ENCODE data around the gene INPP5A.

The INPP5A gene

DNA sequence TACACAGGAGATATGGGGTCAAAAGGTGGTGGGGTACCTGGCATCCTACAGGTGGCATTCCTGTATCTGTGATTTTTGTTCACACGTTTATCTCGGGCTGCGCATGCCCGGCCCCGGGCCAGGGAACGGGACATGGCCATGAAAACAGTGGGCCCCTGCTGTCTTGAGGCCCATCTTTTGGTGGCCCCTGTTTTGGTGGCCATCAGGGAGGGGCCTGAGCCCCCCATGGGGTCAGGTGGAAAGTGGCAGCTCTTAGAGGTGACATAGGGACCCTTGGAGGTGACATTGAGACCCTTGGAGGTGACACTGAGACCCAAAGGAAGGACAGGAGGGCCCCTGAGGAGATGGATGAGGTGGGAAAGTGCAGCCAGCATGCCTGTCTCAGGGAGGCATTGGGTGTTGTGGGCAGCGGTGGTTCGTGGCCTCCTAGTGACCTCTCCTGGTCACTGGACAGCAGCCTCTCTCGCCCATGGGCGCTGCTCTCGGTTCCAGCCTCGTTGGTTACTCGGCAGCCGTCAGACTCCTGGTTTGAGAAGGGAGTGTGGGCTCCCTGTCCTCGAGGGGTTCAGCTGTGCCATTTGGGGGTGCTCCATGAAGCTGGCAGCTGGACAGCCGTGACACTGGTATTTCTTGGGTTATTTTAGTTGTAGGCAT, 39.9 kb downstream of the INPP5A start:
- DNase-seq: peak in 26 of 56 donors; percentile 16 to 67 (median 42)

DNA sequence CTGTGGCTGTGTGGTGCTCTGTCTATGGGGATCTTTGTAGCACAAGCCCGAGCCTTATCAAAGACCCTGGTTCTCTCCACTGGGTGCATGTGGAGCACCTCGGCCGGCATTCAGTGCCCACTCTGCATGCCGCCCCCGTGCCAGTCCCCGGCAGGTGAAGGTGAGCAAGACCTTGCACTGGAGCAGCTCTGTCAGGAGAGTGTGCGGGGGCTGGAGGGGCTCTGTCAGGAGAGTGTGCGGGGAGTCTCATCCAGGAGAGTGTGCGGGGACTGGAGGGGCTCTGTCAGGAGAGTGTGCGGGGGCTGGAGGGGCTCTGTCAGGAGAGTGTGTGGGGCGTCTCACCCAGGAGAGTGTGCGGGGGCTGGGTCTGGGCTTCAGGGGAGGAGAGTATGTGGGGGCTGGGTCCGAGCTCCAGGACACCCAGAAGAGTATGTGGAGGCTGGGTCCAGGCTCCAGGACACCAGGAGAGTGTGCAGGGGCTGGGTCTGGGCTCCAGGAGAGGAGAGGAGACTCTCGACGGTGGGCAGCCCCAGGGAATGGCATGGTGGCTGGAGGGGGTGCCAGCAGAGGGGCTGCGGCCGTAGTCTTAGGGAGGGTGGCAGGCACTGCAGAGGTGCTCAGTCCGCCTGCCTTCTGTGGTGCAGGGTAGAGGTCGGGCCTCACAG, 40.8 kb downstream of the INPP5A start:
- DNase-seq: no peak

DNA sequence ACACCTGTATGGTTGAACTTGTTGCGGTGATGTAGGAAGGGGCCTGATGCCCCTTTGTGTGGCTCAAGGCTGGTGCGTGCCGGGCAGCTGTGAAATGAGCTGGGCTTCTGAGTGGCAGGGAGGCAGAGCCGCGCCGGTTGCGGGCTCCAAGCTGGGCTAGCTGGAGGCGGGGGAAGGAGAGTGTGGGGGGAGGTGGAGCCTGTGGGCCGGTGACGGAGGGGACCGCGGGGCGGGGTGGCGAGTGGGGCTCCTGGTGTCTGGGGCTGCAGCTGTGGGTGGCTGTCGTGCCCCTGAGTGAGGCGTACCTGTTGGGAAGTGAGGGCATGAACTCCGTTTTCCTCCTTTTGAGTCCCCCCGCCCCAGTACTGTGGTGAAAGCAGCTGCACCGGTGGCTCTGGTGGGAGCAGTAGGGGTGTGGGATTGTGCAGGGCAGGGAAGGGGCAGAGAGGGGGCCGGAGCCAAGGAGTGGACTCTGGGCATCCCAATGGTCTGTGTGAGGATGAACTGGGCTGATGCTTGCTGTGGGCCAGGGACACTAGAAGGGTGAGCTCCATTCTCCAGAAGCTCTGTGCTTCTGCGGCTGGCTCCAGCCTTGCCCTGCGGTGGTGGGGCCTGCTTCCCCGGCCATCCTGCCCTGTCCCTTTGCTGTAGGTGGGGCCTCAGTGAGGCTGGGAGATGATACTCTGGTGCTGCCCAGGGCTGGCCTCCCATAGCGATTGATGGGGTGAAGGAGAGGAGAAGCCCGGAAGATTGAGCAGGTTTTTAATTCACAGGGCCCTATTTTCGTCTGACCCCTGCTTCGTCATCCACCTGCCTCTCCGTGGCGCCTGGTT, 41.7 kb downstream of the INPP5A start:
- DNase-seq: peak in 9 of 56 donors; percentile 15 to 56 (median 35)

DNA sequence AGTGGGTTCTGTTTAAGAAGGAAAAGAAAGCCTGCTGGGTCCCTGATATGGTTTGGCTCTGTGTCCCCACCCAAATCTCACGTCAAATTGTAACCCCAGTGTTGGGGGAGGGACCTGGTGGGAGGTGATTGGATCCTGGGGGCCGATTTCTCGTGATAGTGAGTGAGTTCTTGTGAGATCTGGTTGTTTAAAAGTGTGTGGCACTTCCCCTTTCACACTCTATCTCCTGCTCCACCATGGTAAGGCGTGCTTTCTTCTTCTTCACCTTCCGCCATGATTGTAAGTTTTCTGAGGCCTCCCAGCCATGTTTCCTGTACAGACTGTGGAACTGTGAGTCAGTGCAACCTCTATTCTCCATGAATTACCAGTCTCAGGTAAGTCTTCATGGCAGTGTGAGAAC, 42.6 kb downstream of the INPP5A start:
- DNase-seq: no peak

DNA sequence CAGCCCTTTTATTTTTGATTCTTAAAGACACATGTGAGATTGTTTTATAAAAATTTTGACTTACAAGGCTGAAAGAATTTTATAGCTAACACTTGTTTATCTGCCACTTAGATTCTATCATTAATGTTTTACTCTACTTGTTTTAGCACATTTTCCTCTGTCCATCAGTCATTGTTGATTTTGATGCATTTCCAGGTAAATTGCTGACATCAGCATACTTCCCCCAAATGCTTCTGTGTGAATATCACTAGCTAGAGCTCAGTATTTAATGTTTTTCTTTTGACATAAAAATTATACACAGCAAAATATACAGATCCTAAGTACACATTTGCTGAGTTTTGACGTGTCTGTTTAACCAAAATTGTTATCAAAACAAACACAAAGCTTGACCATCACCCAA, 43.0 kb downstream of the INPP5A start:
- no peak for DNase-seq

DNA sequence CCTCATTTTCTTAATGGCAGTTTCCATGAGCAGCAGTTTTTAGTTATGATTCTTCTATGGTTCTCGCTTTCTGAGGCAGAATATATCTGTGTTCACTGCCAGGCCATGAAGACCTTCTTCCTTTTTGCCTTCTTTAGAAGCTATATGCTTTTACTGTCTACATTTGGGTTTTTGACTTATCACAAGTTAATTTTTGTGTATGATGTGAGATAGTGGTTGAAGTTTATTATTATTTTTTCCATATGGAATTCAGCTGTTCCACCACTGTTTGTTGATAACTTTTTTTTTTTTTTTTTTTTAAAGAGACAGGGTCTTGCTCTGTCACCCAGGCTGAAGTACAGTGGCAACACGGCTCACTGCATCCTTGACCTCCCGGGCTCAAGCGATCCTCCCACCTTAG, 44.5 kb downstream of the INPP5A start:
- no peak for DNase-seq

DNA sequence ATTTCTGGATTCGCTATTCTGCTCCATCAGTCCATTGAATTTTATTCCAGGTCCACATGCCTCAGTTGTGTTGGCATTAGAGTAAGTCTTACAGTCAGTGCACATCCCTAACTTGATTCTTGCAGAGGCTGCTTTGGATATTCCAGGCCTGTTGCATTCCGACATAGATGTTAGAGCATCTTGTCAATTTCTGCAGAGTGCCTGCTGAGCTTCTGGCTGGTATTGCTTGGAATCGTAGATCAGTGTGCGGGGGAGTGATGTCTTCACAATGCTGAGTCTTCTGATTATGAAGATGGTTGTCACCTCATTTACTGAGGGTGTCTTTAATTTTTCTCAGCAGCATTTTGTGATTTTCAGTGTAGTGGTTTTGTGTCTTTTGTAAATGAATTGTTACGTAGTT, 45.2 kb downstream of the INPP5A start:
- DNase-seq: peak in 16 of 56 donors; percentile 18 to 76 (median 44)

DNA sequence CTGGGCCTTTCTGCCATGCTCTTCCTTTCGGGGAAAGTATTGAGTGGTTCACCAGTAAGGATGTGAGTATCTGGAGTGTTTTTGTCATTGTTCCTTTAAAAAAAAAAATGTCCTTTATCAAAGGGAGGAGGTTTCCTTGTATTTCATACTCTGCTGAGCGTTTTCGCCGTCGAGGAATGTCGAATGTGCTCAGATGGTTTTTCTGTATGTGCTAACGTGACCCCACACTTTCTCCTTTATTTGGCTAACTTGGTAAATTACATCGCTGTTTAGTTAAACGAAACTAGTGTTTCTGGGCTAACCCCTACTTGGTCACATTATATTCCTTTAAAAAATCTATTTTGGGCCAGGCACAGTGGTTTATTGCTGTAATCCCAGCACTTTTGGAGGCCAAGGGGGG, 45.9 kb downstream of the INPP5A start:
- DNase-seq: no peak

DNA sequence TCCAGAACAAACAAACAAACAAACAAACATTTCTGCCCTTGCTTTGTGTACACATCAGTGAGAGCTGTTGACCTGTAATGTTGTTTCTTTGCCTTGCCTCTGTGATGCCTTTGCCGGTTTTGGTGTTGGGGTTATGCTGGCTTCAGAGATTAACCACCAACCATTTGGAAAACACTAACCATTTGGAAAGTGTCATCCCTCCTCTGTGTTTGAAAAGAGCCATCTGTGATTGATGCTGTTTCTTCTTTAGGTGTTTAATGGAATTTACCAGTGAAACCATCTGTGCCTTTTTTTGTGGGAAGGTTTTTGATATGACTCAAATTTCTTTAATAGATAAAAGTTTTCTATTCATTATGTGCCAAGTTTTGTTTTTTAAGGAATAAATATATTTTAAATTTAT, 46.5 kb downstream of the INPP5A start:
- no peak for DNase-seq

DNA sequence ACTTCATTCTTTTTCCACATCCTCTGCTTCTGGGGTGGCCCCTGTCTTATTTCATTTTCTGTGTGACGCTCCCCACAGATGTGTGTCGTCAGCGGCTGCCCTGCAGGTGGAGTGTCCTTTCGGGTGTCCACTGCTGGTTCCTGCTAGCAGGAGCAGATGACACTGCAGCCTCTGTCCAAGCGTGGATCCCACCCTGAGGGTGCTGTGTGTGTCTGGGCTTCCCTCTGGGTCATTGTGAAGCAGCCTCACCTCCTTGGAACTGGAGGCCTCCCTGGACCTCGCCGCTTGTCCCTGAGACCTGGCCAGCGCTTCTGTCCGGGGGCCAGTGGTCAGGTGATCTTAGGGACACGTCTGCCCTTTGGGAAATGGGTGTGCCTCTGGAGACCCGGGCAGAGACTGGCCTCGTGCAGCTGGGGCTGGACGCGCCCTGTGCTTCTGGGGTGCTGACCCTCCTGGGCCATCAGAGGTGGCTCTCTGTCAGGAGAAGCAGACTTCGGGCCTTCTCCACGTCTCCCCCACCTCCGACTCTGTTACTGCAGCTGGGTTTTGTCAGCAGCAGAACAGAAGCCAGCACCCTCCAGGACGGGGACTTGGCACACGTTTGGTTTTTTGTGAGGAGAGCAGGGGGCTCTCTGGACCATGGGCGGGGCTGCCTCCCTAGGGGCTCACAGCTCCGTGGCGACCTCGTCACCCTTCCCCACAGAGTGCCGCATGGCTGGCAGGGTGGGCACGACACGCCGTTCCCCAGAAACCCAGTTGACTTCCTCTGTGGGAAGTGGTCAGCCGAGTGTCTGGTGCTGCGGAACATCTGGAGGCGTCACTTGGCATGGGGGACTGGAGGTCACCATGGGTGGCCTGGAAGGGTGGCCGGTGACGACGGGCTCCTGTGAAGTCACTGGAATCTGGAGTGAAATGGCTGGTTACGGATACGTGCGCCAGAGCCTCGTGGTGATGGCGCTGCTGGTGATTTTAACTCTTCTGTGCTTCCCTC, 48.4 kb downstream of the INPP5A start:
- DNase-seq: no peak

DNA sequence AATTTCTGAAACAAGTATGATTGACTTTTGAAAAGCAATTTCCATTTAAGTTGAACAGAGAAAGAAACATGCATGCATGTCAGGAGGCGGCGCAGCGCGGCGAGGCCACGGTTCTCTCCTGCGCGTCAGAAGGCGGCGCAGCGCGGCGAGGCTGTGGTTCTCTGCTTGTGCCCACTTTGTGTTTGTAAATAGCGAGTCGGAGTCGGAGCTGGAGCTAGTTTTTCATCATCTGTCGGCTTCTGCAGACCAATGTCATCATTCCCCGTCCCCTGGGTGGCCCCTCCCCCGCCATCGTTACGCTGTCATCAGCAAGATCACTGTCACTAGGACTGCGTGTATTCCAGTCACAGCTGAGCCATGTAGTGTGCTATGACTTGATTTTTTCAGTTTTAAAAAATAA, 49.2 kb downstream of the INPP5A start:
- no peak for DNase-seq

DNA sequence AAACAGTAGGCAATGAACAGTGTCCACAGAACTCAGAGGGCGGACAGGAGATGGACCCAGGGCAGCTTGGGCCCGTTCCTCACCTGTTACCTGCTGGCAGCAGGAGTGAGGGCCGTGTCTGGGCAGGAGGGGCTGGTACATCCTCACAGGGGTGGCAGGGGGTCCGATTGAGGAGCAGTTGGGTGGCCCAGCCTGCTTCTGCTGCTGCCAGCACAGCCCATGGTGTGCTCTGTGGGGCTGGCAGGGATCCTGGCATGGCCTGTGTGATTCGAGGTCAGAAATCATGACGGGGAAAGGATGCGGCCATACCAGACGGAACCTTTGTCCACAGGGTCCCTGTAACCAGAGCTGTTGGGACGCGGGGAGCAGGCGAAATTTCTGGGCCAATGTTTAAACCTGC, 49.6 kb downstream of the INPP5A start:
- no peak for DNase-seq

DNA sequence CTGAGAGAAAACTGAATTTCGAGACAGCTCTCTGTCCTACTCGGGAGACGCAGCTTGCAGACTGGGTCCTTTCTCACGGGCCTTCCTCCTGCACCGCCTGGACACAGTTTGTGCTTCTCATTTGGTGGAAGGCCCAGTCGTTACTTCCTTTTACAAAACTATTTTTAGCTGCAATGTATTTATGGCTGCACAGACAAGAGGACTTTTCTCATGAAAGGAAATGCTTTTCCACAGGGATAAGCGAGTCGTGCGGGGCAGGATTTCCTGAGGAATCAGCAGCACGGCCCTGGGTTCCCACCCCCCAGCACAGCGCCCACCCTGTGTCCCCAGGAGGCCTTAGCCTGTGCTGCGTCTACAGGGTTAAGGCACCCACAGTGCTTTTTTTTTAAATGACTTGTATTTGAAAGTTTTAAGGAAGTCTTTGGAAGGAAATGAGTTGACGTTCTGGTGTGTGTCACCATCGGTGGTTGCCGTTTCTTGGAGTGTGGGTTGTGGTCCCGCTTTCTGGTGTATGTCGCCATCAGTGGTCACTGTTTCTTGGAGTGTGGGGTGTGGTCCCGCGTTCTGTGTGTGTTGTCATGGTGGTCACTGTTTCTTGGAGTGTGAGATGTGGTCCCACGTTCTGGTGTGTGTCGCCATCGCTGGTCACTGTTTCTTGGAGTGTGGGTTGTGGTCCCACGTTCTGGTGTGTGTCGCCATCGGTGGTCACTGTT, 50.9 kb downstream of the INPP5A start:
- DNase-seq: peak in 1 of 56 donors; percentile 31

DNA sequence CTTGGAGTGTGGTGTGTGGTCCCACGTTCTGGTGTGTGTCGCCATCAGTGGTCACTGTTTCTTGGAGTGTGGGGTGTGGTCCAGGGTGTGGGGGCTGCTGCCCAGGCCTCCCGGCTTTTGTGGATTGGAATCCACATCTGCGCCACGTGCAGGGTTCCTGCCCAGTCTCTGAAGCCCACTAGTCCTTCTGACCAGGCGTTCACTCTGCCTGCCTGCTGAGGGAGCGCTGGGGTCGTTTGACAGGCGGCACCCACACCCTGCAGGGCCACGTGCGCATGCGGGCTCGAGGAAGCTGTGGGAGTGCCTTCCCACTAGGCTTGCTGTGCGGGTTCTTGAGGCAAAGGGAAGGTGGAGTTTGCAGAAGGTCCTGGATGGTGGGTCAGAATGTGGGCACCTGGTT, 51.4 kb downstream of the INPP5A start:
- DNase-seq: peak in 3 of 56 donors; percentile 21 to 48 (median 47)

DNA sequence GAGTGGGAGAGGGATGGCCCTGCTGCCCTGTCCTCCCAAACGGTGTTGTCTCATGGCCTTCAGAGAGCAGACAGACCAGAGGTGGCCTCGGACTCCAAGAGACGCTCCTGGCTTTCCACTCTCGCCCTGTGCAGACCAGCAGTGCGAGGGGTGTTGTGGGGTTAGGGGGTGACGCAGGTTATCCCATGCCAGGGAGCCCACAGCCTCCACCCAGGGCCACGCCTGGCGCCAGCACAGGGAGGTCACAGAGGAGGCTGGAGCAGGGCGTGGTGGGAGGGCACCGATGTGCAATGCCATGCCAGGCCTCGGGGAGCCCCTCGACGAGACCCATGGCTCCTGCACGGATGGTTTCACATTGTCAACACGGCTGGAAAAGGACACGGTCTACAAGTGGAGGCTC, 52.1 kb downstream of the INPP5A start:
- DNase-seq: no peak

DNA sequence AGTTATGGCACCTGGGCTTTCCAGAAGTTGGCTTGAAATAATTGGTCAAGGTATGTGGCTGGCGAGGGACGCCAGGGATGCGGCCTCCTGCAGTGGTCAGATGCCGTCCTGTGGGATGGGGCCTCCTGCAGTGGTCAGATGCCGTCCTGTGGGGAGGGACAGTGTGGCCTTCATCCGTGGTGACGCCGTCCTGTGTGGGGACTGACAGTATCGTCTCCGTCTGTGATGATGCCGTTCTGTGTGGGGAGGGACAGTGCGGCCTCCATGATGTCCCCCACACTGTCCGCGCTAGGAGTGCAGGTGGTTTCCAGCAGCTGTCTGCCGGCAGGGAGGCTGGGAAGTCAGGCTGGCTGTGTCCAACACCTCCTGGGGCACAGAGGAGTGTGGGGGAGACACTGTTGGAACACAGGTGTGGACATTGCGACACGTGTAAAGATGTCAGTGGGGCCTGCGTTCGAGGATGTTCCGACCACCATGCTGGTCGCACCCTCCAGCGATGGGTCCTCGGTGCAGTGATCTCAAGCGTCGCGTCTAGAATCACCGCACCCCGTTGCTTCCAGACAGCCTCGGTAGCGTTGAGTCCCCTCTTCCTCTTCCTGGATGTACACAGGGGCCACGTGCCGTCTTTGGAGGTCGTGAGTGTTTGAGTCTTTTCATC, 52.6 kb downstream of the INPP5A start:
- DNase-seq: no peak

DNA sequence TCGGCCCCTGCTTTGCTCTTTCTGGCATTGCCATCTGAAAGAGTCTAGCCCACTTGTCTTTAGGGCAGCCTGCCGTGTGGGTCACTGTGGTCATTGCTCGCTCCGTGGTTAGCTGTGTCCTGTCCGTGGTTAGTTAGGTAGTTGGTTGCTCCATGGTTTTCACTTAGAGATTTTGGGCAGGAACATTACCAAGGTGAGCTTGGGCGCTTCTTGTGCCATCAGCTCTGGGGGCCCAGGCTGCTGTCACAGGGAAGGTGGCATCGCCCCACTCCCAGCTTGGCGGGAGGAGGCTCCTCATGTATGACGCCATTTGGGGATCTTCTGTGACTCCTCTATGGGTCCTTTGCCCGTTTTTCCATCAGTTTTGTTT, 53.1 kb downstream of the INPP5A start:
- no peak for DNase-seq

DNA sequence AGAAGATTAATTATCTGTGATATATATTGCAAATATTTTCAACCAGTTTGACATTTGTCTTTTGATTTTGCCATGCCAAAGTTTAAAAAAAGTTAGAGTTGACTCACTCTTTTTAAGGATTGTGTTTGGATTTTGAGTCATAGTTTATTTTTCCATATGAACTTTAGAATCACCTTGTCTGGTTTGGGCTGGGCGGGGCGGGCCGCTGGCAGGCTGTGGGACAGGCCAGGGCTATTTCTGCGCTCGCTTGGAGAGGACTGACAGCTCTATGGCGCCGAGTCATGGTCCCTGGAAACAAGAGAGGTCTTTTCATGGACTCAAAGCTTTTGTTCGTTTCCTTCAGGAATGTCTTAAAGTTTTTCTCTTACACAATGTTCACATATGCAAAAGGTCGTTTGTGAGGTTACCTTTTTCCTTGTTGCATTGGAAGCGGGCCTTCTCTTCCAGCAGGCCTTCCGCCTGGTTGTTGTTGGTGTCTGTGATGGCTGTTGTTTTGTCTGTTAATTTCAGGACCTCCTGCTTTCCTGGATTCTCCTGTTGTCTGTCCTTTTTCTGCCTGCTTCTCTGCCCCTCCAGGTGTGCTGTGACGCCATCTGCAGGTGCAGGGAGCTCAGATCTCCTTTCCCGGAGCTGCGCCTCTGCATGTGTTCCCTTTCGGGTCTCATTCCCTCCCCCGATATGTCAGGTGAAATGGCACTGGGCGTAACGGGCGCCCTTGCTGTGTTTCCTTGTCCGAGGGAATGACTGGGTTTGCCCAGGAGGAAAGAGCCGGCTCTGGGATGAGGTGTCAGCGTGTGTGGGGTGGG, 53.8 kb downstream of the INPP5A start:
- no peak for DNase-seq

DNA sequence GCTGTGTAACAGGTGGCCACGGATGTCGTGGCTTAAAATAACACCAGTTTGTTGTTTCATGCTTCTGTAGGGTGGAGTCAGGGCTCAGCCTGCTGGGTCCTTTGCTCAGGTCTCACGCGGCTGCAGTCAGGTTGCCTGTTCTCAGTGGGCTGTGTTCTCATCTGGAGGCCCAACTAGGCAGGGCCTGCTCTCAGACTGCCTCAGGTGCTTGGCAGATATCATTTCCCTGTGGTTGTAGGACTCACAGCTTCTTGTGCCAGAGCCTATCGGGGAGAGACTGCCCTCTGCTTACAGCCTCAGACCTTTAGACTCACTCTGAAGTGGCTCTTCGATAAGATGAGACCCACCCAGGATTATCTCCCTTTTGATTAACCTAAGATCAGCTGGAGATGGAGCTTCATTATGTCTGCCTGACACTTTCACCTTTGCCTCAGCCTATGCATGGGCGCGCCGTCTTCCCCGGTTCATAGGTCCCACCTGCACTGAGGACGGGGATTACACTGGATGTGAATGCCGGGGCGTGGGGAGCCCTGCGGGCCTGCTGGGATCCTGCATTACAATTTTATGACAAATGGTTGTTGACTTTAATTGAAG, 55.3 kb downstream of the INPP5A start:
- DNase-seq: no peak

All from nucleus accumbens (tissue), 56 donors.